Stimulated activated CD8-positive, alpha-beta memory T cell treated with anti-CD3 and anti-CD28 coated beads, Interleukin-7, amount 100 ng/mL, for 1 hour (primary cell): ENCODE measurements around the gene C3orf20.
"Not testable (repeated sequence)": the region's sequence is repeated elsewhere in the genome, so short reads cannot be mapped to it uniquely, and the experiment has no call there.

Experiments
- DNase-seq, 2 donors: peaks; one replicate each; pipeline ENCODE4 v3.0.0-alpha.2; 2020; ENCODE audit warnings: low read depth in 2 of 2

C3orf20 gene

GRCh38 chr3:14796403-14797077, 121.6 kb downstream of the C3orf20 start:
- DNase-seq = no peak

GRCh38 chr3:14797731-14798130, 122.8 kb downstream of the C3orf20 start:
- no peak for DNase-seq

DNA sequence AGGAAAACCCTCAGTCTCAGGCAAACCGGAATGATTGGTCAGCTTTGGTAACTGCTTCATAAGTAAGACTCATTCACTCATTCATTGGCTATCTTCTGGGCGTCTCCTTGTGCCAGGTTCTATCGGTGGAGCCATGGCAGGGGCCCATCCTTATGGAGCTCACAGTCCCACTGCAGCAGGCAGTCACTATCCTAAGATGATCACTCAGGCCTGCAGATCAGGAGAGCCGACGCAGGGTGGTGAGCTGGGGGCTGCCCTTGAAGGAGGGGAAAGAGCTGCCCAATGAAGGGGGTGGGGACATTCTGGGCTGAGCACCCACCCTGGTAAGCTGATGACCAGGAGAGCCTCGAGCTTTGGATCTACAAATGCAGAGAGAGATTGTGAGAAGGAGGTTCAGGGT, 123.3 kb downstream of the C3orf20 start:
- DNase-seq = no peak

- no peak for DNase-seq
Observed at GRCh38 chr3:14799146-14799545, 124.2 kb downstream of the C3orf20 start.

DNA sequence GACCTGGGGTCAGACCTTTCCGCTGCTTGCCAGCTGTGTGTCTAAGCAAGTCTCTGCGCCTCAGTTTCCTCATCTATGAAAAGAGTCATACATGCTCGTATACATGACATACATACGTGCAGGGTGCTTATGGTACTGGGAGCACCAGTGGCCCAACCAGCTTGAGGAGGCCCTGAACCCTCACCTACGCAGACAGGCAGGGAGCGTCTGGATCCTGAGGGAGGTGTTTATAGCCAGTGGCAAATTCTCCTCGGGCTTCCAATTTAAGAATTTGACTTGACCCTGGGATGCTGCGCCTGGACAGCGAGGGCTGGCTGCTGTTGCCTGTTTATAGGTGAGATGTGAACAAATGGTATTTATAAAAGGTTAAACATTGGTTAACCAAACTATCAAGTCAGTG, 126.1 kb downstream of the C3orf20 start:
- DNase-seq = no peak

DNA sequence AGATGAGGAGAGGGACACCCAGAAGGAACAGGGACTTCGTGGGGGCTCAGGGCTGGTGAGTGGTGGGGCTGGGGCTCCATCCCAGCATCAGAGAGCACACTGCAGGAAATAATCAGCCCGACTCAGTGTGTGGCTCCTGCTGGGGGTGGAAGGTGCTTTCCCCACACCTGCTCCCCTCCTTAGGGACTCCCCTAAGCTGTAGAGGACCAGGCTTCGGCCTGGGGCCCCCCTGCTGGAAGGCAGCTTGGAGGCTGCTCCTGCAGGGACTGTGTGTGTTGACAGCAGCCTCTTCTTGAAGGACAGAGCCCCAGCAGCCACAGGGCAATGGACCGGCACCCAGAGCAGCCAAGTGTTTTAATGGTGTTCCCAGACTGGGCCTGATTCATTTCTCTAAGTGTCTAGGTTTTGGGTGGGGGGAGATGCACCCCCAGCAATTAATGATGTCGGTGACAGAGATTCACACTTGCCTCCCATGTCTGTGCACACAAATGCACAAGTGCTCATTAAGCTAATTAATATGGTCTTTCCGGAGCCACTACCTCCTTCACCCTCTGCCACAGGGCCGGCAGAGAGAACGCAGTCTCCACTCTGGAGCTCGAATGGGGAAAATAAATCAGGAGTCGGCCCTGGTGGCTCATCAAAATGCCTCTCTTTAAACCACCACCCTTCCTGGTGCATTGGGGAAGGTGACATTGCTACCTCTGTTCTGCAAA, 126.9 kb downstream of the C3orf20 start:
- no peak for DNase-seq

GRCh38 chr3:14802381-14802731, 127.4 kb downstream of the C3orf20 start:
- DNase-seq = no peak

DNA sequence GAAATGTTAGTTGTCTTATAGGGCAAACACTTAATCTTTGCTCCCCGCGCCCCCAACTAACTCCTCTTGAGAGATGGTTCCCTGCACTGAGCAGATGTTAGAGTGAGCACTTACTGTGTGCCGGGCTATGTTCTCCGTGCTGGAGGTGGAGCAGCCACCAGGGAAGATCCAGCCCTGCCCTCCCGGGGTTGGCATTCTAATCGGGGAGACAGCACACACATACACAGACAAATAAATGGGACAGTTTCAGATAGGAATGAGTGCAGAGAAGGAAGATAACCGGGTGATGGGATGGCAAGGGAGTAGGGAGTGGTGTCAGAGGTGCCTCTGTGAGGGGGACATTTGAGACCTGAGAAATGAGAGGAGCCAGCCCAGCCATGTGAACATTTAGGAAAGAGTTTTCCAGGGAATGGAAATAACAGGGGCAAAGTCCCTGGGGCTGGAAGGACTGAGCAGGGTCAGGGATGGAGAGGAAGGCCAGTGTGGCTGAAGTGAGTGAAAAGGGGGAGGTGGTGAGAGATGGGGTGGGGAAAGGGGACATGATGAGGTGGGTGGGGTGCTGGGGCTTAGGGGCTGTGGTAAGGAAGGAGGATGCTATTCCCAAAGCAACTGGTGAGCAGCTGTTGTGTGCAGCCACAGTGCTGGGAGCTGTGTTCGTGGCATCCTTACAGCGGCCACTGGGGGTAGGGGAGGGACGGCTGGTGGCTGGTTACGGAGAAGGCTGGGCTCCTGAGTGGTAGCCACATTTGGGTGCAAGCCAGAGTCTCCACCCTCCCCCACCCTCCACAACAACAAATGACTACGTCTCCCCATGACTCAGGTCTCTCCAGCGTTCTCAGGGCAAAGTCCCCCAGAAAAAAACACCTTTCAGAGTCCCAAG, 128.4 kb downstream of the C3orf20 start:
- no peak for DNase-seq

DNA sequence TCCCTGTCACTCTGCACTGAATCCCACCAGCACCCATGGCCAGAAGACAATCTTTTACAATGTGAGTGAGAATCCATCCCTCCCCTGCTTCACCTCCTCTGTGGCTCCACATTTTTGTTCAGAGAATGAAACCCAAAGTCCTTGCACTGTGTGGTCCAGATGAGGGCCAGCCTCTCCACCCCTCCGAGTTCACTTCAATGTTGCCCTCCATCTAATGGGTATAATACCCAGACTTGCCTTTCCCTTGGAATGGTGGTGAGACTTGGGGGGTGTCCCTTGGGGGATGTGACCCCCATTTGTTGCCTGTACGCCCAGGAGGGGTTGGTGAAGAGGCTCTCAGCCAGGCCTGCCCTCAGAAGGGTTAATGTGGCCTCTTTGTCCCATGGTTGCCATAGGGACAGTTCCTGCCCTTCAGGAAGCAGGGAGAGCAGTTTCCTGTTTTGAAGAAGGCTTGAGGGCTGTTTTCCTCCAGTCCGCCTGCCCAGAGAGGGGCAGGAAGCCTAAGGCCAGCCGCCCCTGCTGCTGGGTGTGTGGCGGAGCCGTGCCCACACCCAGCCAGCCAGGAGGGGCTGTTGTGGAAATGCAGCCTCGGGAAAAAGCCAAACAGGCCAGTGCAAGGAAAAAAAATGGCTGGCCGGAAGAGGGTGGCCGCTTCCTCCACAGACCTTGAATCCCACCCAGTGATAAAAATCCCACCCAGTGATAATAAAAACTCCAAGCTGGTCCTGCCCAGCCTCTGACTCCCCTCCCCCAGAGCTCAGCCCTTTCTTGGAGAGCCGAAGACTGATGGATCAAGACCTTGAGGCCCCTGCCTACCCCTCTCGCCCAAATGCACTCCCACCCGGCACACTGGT, 129.3 kb downstream of the C3orf20 start:
- DNase-seq = no peak

DNA sequence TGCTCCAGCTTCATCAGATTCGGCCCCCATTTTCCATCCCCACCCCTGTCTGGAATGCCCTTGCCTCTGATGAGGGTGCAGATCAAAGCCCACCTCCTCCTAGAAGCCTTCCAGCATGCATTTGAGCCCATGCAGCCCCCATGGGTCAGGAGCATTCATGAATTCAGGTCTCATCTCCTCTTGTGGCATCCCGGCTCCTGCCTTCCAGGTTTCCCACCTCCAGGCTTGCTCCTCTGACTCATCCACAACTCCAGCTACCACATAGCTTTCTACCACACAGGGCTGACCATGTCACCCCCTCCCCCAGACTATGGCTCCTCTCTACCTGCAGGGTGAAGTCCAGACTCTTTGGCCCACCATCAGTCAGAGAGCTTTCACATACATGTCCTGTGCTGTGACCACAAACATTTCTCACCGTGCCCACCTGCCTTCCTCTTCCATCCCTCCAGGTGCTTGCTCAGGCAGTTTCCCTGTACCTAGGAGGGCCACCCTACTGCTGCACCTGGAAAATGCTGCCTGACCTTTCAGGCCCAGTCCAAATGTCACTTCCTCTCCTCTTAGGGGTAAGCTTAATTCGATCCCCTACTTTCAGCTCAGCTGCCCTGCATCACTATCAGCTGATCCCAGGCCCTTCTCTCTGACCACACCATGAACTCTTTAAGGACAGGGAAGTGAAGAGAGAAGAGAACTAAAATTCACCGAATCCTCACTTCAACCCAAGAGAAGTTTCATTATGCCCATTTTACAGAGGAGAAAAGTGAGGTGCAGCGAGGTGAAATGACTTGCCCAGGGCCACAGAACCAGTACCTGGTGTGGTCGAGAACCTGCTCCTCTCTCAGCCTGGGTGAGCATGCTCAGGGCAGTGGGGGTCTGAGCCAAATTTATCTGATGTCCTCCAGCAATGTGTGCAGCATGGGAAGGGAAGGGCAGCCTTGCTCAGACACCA, 130.2 kb downstream of the C3orf20 start:
- no peak for DNase-seq

DNA sequence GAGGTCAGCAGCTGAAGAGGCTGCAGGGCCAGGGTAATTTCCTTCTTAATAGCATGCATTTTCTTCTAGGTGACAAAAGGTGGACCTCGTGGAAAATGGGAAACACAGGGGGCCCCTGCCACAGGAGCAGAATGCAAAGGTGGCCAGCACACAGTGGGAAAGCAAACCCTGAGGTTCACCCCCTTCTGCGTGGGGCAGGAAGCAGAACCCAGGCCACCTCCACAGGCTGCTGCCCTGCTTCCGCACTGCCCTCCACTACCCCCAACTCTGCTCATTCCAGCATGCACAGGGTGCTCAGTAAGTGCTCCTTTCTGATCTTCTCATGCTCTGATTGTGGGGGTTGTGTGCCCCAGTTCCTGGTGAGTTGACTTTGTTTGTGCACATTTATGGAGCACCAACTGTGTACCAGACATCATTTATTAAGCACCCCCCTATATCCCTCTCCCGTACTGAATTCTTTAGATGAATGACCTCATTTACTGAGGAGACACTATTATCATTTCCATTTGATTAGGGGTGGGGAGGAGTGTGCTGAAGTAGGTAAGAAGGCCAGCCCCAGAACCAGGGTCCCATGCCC, 131.1 kb downstream of the C3orf20 start:
- DNase-seq = no peak

DNA sequence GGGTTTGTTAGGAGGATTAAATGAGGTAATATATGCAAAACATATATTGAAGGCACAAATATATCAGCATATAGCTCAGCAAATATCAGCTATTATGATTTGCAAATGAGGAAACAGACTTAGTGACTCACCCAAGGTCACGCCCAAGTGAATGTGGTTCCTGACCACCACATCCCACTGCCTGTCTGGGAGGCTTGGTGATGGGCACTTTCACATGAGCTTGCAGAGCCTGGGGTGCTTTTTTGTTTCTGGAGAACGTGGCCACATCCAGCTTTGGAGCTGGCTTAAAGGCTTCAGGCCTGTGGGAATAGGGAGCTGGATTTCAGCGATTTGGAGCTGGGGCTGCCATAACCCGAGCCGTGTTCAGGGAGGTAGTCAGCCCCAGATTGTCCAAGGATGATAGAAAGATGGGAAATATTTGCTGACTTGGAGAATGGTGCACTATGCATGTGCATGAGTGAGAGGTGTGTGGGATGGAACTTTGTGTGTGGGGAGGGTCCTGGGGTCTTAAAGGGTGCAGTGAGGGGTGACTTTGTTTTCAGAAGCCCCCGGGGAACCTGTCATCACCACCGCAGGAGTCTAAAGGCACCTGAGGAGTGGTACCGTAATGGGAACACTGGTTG, 131.8 kb downstream of the C3orf20 start:
- no peak for DNase-seq

DNA sequence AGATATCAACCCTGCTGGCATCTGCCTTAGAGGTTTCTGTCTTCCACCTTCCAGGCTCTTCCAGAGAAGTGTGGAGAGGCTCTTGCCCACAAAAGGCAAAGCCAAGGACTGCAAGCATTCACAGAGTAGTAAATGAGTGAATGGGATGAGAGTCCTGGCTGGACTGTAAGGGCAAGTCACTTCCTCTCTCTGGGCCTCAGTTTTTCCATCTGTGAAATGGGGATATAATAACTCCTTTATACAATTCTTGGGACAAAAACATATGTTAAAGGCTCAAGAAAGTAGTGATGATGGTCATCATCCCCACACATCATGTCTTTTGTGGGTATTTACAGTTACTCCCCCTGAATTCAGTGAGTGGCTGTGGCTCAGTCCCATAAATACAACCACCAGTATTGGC, 133.1 kb downstream of the C3orf20 start:
- DNase-seq = no peak

GRCh38 chr3:14808502-14809266, 133.7 kb downstream of the C3orf20 start:
- no peak for DNase-seq

GRCh38 chr3:14809611-14810010, 134.7 kb downstream of the C3orf20 start:
- DNase-seq = not testable (repeated sequence)

DNA sequence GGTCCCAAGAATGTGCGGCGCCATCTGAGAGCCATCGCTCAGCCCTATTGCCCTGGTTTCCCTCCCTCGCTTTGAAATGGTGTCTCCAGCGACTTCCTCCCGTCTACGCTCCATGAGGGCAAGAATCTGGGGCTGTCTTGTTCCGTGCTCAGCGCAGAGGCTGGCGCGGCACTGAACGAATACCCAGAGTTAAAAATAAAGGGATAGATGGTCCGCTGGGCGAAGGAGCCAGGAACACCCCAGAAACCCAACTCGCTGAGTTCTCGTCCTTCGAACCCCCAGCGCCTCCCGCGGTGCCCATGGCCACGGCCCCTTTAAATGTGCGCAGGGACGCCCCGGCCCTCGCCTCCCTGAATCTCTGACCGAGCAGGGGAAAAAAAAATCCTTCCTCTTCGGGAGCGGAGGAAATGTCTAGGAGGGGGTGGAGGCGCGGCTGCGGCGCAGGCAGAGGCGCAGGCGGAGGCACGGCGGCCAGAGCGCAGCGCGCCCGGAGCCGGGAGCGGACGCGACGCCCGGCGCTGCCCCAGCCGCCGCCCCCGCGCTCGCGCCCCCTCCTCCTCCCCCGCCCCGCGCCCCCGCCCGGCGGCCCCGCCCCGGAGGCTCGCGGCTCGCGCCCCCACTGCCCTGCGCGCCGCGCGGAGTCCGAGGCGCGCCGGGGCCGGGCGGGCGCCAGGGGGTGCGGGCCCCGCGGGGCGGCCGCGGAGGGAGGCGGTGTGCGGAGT, 135.3 kb downstream of the C3orf20 start:
- no peak for DNase-seq

DNA sequence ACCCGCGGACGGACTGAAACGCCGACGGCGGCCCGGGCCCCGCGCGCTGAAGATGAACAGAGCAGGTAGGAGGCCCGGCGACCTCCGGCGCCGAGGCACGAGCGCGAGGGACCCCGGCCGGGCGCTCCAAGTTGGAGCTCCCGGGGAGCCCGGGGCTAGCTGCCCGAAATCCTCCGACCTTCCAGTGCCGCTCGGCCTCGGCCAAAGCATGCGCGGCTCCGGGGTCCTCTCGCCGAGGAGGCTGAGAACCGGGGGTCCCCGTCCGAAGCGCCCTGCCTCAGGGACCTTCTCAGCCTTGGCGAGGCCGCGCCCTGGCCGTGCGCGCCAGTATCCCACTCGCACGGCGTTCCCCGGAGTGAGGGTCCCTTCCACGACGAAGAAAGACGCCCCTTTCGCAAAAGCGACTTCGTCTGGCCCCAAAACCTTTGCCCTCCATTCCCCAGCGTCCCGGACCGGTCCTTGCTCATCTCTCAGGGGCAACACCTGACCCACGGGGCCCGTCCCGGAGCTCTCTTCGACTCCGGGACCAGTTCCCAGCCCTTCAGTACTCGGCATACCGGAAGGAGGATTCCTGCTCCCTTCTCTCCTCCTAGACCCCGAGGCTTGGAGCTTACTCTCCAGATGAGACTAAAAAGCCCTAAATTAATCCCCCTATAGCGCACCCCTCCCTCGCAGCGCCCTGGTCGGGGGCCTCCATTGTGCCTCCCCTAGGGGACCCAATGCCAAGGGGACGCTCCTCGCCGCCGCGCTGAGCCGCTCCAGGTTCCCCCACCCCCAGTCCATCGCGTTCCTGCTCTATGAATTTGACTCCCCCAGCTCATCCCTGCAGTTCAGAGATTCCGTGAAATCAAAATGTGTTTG, 136.1 kb downstream of the C3orf20 start:
- DNase-seq = no peak
